MV-4-11 (cell line): ENCODE results near the gene RTN4.

Experiments used
- DNase-seq: peaks from one replicate; lab custom pipeline; 2025; lab: John Stamatoyannopoulos, UW

The RTN4 gene

GRCh38 chr2:55038428-55038827, 11.8 kb downstream of the RTN4 start:
- DNase-seq = peak; percentile 83

- DNase-seq = no peak
Measured at GRCh38 chr2:55035716-55036115, 14.5 kb downstream of the RTN4 start.

GRCh38 chr2:55033921-55034320, 16.3 kb downstream of the RTN4 start:
- DNase-seq = no peak

- peak; percentile 84 for DNase-seq
Measured at GRCh38 chr2:55033076-55033742, 17.0 kb downstream of the RTN4 start.

- no peak for DNase-seq
Measured at GRCh38 chr2:55031505-55031904, 18.7 kb downstream of the RTN4 start.

- DNase-seq = no peak
Measured at GRCh38 chr2:55030766-55031165, 19.5 kb downstream of the RTN4 start.

GRCh38 chr2:55029098-55029497, 21.2 kb downstream of the RTN4 start:
- no peak for DNase-seq

- DNase-seq = no peak
Measured at GRCh38 chr2:55027226-55027625, 23.0 kb downstream of the RTN4 start.

- peak; percentile 53 for DNase-seq
Measured at GRCh38 chr2:55026202-55026601, 24.0 kb downstream of the RTN4 start.

- no peak for DNase-seq
Measured at GRCh38 chr2:55025627-55026026, 24.6 kb downstream of the RTN4 start.

- no peak for DNase-seq
Measured at GRCh38 chr2:55025082-55025481, 25.2 kb downstream of the RTN4 start.

GRCh38 chr2:55022476-55022875, 27.8 kb downstream of the RTN4 start:
- no peak for DNase-seq

GRCh38 chr2:55019526-55020258, 30.6 kb downstream of the RTN4 start:
- DNase-seq = peak; percentile 91

- no peak for DNase-seq
Measured at GRCh38 chr2:55018619-55019018, 31.6 kb downstream of the RTN4 start.

- DNase-seq = no peak
Measured at GRCh38 chr2:55017880-55018279, 32.4 kb downstream of the RTN4 start.

- no peak for DNase-seq
Measured at GRCh38 chr2:55017428-55017827, 32.8 kb downstream of the RTN4 start.

- DNase-seq = peak; percentile 55
Measured at GRCh38 chr2:55014962-55015939, 35.0 kb downstream of the RTN4 start.

GRCh38 chr2:55013936-55014335, 36.3 kb downstream of the RTN4 start:
- DNase-seq = peak; percentile 7

- DNase-seq = no peak
Measured at GRCh38 chr2:55012672-55013484, 37.4 kb downstream of the RTN4 start.

GRCh38 chr2:55011831-55012671, 38.2 kb downstream of the RTN4 start:
- DNase-seq = no peak

- peak; percentile 50 for DNase-seq
Measured at GRCh38 chr2:55010915-55011314, 39.3 kb downstream of the RTN4 start.
